H1 (cell line): Measurements from ENCODE around the gene RALGAPA2. TPM values are rescaled to one million over a fixed set of nuclear protein-coding genes. Genes with fewer than 3 reads are reported as not detected.

ENCODE experiments used
- CTCF ChIA-PET: fragments of 300-600 bp; sonication (Branson Sonifier 250); formaldehyde crosslinking; loops from one replicate; lab custom pipeline; 2021; ENCODE audit not compliant: partially characterized antibody; lab: Charles Lee
- POLR2A ChIA-PET: fragments of 300-600 bp; sonication (Branson Sonifier 250); formaldehyde crosslinking; loops from one replicate; lab custom pipeline; 2021; ENCODE audit warnings: inconsistent platforms; ENCODE audit not compliant: partially characterized antibody; lab: Charles Lee
- DNase-seq, 2 experiments: peaks; one replicate each; pipeline versions ENCODE4 v3.0.0 to v3.0.0-alpha.2; 2010 to 2022; ENCODE audit warnings: low spot score in 2 of 2, low read depth in 1 of 2, mixed read lengths in 1 of 2
- FAIRE-seq: peaks from 2 replicates; lab custom pipeline; 2011; peaks lifted over from hg19 to GRCh38; lab: Jason Lieb, UNC
- H2AFZ ChIP-seq: 2 replicates; pipeline ENCODE4 v1.8.1; 2012; ENCODE audit warnings: low read length, inconsistent platforms
- H2AK5ac ChIP-seq: 2 replicates; pipeline ENCODE4 v1.6.1; 2013; ENCODE audit warnings: low read depth, low read length
- H2BK120ac ChIP-seq: replicated peaks from 2 replicates; pipeline ENCODE3; 2013; ENCODE audit warnings: low read depth, low read length, inconsistent platforms
- H2BK12ac ChIP-seq: 2 replicates; pipeline ENCODE4 v1.6.1; 2013; ENCODE audit warnings: low read depth, low read length
- H2BK15ac ChIP-seq: 2 replicates; pipeline ENCODE4 v1.6.1; 2013; ENCODE audit warnings: low read length
- H2BK20ac ChIP-seq: 2 replicates; pipeline ENCODE4 v1.6.1; 2013; ENCODE audit warnings: low read length
- H2BK5ac ChIP-seq: 2 replicates; pipeline ENCODE4 v1.6.1; 2013; ENCODE audit warnings: low read depth, low read length
- H3K14ac ChIP-seq: 2 replicates; pipeline ENCODE4 v1.6.1; 2013; ENCODE audit warnings: inconsistent platforms; ENCODE audit not compliant: insufficient read length
- H3K18ac ChIP-seq: 2 replicates; pipeline ENCODE4 v1.6.1; 2013; ENCODE audit warnings: low read length; ENCODE audit errors: extremely low read depth
- H3K23ac ChIP-seq: 2 replicates; pipeline ENCODE4 v1.6.1; 2013; ENCODE audit warnings: inconsistent platforms; ENCODE audit not compliant: insufficient read length
- H3K23me2 ChIP-seq: 2 replicates; pipeline ENCODE4 v1.6.1; 2013; ENCODE audit warnings: low read depth, low read length
- H3K27ac ChIP-seq: 2 replicates; pipeline ENCODE4 v1.6.1; 2011; ENCODE audit warnings: low read depth, low read length, inconsistent platforms
- H3K27me3 ChIP-seq, 4 experiments: replicated peaks in 1 of 4; 1 replicate in 1 of 4; 2 replicates in 3 of 4; pipeline versions ENCODE4 v1.6.1 to v1.8.1; 2011 to 2013; ENCODE audit warnings: low read length in 3 of 4, mild to moderate bottlenecking in 3 of 4, inconsistent platforms in 2 of 4, mixed read lengths in 2 of 4, moderate library complexity in 1 of 4; ENCODE audit not compliant: control insufficient read depth in 3 of 4, insufficient read depth in 3 of 4; ENCODE audit errors: extremely low read depth in 1 of 4
- H3K36me3 ChIP-seq, 4 experiments: 2 replicates each; pipeline versions ENCODE4 v1.6.1 to v1.8.1; 2011 to 2013; ENCODE audit warnings: mild to moderate bottlenecking in 4 of 4, low read length in 3 of 4, moderate library complexity in 2 of 4, control low read depth in 1 of 4, inconsistent platforms in 1 of 4; ENCODE audit not compliant: insufficient read depth in 4 of 4, control insufficient read depth in 2 of 4
- H3K4ac ChIP-seq: replicated peaks from 2 replicates; pipeline ENCODE3; 2013; ENCODE audit warnings: low read length, low read depth, mixed read lengths, inconsistent platforms; ENCODE audit not compliant: insufficient read length
- H3K4me1 ChIP-seq, 4 experiments: replicated peaks in 1 of 4; 1 replicate in 1 of 4; 2 replicates in 3 of 4; pipeline versions ENCODE4 v1.6.1 to v1.8.1; 2011 to 2013; ENCODE audit warnings: low read length in 3 of 4, inconsistent platforms in 2 of 4, mixed read lengths in 1 of 4; ENCODE audit not compliant: insufficient read depth in 4 of 4, control insufficient read depth in 3 of 4
- H3K4me2 ChIP-seq, 2 experiments: 2 replicates each; pipeline versions ENCODE4 v1.6.1 to v1.8.1; 2011 to 2013; ENCODE audit warnings: low read depth in 2 of 2, low read length in 2 of 2, control low read depth in 1 of 2, inconsistent platforms in 1 of 2, mild to moderate bottlenecking in 1 of 2; ENCODE audit not compliant: insufficient read depth in 1 of 2
- H3K4me3 ChIP-seq, 4 experiments: fragments of 200-600, 300-600 bp in 1 of 4; sonication (generic), shearing (Covaris generic), sonication (Bioruptor Twin) in 1 of 4; 2 replicates each; pipeline versions ENCODE4 v1.5.1 to v1.8.1; 2011 to 2016; ENCODE audit warnings: low read length in 4 of 4, low read depth in 3 of 4, control low read depth in 2 of 4, inconsistent platforms in 2 of 4, mild to moderate bottlenecking in 2 of 4, mixed read lengths in 1 of 4, moderate library complexity in 1 of 4; ENCODE audit not compliant: insufficient read depth in 2 of 4; ENCODE audit errors: extremely low read depth in 1 of 4
- H3K56ac ChIP-seq: replicated peaks from 2 replicates; pipeline ENCODE3; 2013; ENCODE audit warnings: low read depth, mild to moderate bottlenecking, mixed read lengths, low read length, inconsistent platforms; ENCODE audit not compliant: insufficient read length
- H3K79me1 ChIP-seq: 2 replicates; pipeline ENCODE4 v1.6.1; 2013; ENCODE audit warnings: low read depth, low read length, control low read depth
- H3K79me2 ChIP-seq, 2 experiments: 2 replicates each; pipeline versions ENCODE4 v1.6.1 to v1.8.1; 2012 to 2013; ENCODE audit warnings: low read length in 2 of 2, mild to moderate bottlenecking in 2 of 2, inconsistent platforms in 1 of 2; ENCODE audit not compliant: insufficient read depth in 2 of 2, control insufficient read depth in 1 of 2
- H3K9ac ChIP-seq, 4 experiments: replicated peaks in 1 of 4; 1 replicate in 1 of 4; 2 replicates in 3 of 4; pipeline versions ENCODE4 v1.6.1 to v1.8.1; 2011 to 2013; ENCODE audit warnings: low read depth in 3 of 4, low read length in 3 of 4, control low read depth in 2 of 4, mild to moderate bottlenecking in 2 of 4, moderate library complexity in 2 of 4, inconsistent platforms in 1 of 4; ENCODE audit errors: extremely low read depth in 1 of 4
- H3K9me3 ChIP-seq, 2 experiments: 2 replicates each; pipeline versions ENCODE4 v1.6.1 to v1.8.1; 2012 to 2013; ENCODE audit warnings: mild to moderate bottlenecking in 2 of 2, moderate library complexity in 2 of 2, control low read depth in 1 of 2, inconsistent platforms in 1 of 2, low read depth in 1 of 2, low read length in 1 of 2, mixed read lengths in 1 of 2; ENCODE audit not compliant: insufficient read depth in 2 of 2
- H4K20me1 ChIP-seq, 2 experiments: replicated peaks in 1 of 2; 2 replicates each; pipeline versions ENCODE3 to v1.8.1; 2011 to 2013; ENCODE audit warnings: inconsistent platforms in 2 of 2, low read length in 2 of 2, mild to moderate bottlenecking in 1 of 2; ENCODE audit not compliant: insufficient read depth in 2 of 2, control insufficient read depth in 1 of 2
- H4K5ac ChIP-seq: 2 replicates; pipeline ENCODE4 v1.6.1; 2013; ENCODE audit warnings: low read length, low read depth, mixed read lengths, inconsistent platforms; ENCODE audit not compliant: insufficient read length
- H4K8ac ChIP-seq: 2 replicates; pipeline ENCODE4 v1.8.0; 2013; ENCODE audit warnings: mild to moderate bottlenecking, moderate library complexity, low read length, inconsistent platforms; ENCODE audit not compliant: insufficient read depth; ENCODE audit errors: extremely low read depth
- H4K91ac ChIP-seq: replicated peaks from 2 replicates; pipeline ENCODE3; 2013; ENCODE audit warnings: low read length, mixed read lengths, inconsistent platforms; ENCODE audit not compliant: insufficient read length
- BACH1 ChIP-seq: IDR thresholded peaks from 2 replicates; pipeline ENCODE4 v1.6.1; 2012; ENCODE audit warnings: low read length, improper control_type of control experiment
- CHD2 ChIP-seq: IDR thresholded peaks from 2 replicates; pipeline ENCODE4 v1.6.1; 2012; ENCODE audit warnings: low read length, improper control_type of control experiment
- CTCF ChIP-seq, 3 experiments: IDR thresholded peaks; 1 replicate in 2 of 3; 2 replicates in 1 of 3; pipeline versions ENCODE4 v1.5.1 to v1.6.1; 2011; ENCODE audit warnings: low read length in 3 of 3, mild to moderate bottlenecking in 3 of 3, inconsistent platforms in 2 of 3, low read depth in 1 of 3, moderate library complexity in 1 of 3; ENCODE audit not compliant: insufficient read depth in 1 of 3; ENCODE audit errors: control extremely low read depth in 1 of 3
- FOSL1 ChIP-seq: IDR thresholded peaks from 2 replicates; pipeline ENCODE4 v1.6.1; 2011; ENCODE audit warnings: mild to moderate bottlenecking, low read depth, low read length, moderate library complexity; ENCODE audit not compliant: insufficient read depth
- GABPA ChIP-seq: IDR thresholded peaks from 2 replicates; pipeline ENCODE4 v1.6.1; 2011; ENCODE audit warnings: mild to moderate bottlenecking, low read length, moderate library complexity, borderline replicate concordance; ENCODE audit not compliant: insufficient read depth
- MAFK ChIP-seq: IDR thresholded peaks from 2 replicates; pipeline ENCODE4 v1.6.1; 2012; ENCODE audit warnings: low read depth, mild to moderate bottlenecking, improper control_type of control experiment, low read length
- PHF8 ChIP-seq: fragments of 200-600 bp; sonication (generic); conservative IDR thresholded peaks from 2 replicates; pipeline ENCODE4 v1.7.1; 2012; ENCODE audit warnings: low read depth, mild to moderate bottlenecking, inconsistent platforms, low read length, moderate library complexity
- RFX5 ChIP-seq: IDR thresholded peaks from 2 replicates; pipeline ENCODE4 v1.6.1; 2011; ENCODE audit warnings: low read depth, low read length, improper control_type of control experiment, borderline replicate concordance
- SP1 ChIP-seq: IDR thresholded peaks from 2 replicates; pipeline ENCODE4 v1.6.1; 2011; ENCODE audit warnings: low read depth, low read length
- SP2 ChIP-seq: IDR thresholded peaks from 2 replicates; pipeline ENCODE4 v1.6.1; 2012; ENCODE audit warnings: mild to moderate bottlenecking, low read length, inconsistent platforms
- TAF7 ChIP-seq: optimal IDR thresholded peaks from 2 replicates; pipeline ENCODE3; 2011; ENCODE audit warnings: low read depth, mild to moderate bottlenecking, inconsistent platforms, low read length, moderate library complexity, borderline replicate concordance
- WGBS, 2 experiments: shearing (Covaris generic) in 1 of 2; methylation state at CpG; one replicate each; pipeline versions ENCODE4 v1.1.6 to v1.1.7; 2013 to 2015; ENCODE audit warnings: low lambda C conversion rate in 2 of 2, mixed read lengths in 2 of 2, inconsistent platforms in 1 of 2, low coverage in 1 of 2, missing lambda C conversion rate in 1 of 2; ENCODE audit not compliant: insufficient replicate concordance in 2 of 2, insufficient coverage in 1 of 2, insufficient read length in 1 of 2; ENCODE audit errors: extremely low coverage in 1 of 2, missing lambda C conversion rate in 1 of 2; 5-methylcytosine and 5-hydroxymethylcytosine counted together
- polyA plus RNA-seq, 7 experiments: library from polyadenylated mRNA; depleted of rRNA in 3 of 7; stranded (reverse) in 5 of 7; unstranded in 2 of 7; fragments of >200 nt in 5 of 7; fragments of 200-250 nt in 2 of 7; gene quantifications; 1 replicate in 5 of 7; 2 replicates in 1 of 7; 4 replicates in 1 of 7; pipeline versions ENCODE4 v1.2.1 to v1.2.3, GENCODE V29; 2011 to 2013; ENCODE audit warnings: missing spikeins in 2 of 7, mixed read lengths in 2 of 7
- total RNA-seq: library from RNA; stranded (reverse); fragmentation: NEBNext Ultra II Directional; extraction: Animal tissue kit (Norgen Biotek cat#: 25700); gene quantifications from 2 replicates; pipeline ENCODE4 v1.2.1, GENCODE V29; 2021

The RALGAPA2 gene
- total and polyA plus RNA-seq, 2 of the 8 experiments (the other 6 are each of a cell fraction or from before 2014, with no cell fraction given), result 5.1 to 25.5 TPM

- H3K4me2 ChIP-seq, result no peak overlapping the region
- no peak overlapping the region for H3K27ac ChIP-seq
- DNase-seq (no peak), FAIRE-seq (no peak)
- peaks cover 0 to 4% (median 0%) of the 10 kb centered on the region in 4 experiments; a peak in 2 of 7 replicates for H3K4me1 ChIP-seq
- no peak overlapping the region for H3K9ac ChIP-seq
- POLR2A ChIA-PET, result no interaction called here
- no peak overlapping the region for H4K8ac ChIP-seq
- H2AFZ ChIP-seq, result no peak overlapping the region
- no peak overlapping the region for H3K18ac ChIP-seq
- H3K36me3 ChIP-seq, result 0 out of 8 replicates have a peak, but pooled peaks cover 0 to 3% (median 0%) of the 10 kb centered on the region in 4 experiments
- H3K14ac ChIP-seq, result no peak overlapping the region
- no peak overlapping the region for H4K5ac ChIP-seq
- H2AK5ac ChIP-seq, result no peak overlapping the region
- peaks cover 0 to 6% of the 10 kb centered on the region in 2 experiments; a peak in 1 of 4 replicates for H3K79me2 ChIP-seq
- no peak overlapping the region for H2BK12ac ChIP-seq
- H3K56ac ChIP-seq, result peak overlapping the region; percentile 64
- no peak overlapping the region for H2BK5ac ChIP-seq
- H3K23ac ChIP-seq, result no peak overlapping the region
- no peak overlapping the region for H2BK20ac ChIP-seq
- peaks cover 0 to 2% of the 10 kb centered on the region in 2 experiments for H4K20me1 ChIP-seq
- CTCF ChIA-PET, result interaction anchor here (0.7 to 0.8 kb wide), 2 partner anchors 108 to 147 kb away, joined by 3 read pairs; no protein-coding TSS in a partner anchor
- H3K23me2 ChIP-seq, result no peaks in the 10 kb centered on the region
- H3K4ac ChIP-seq, result no peak overlapping the region
- no peak overlapping the region for H2BK15ac ChIP-seq
- H4K91ac ChIP-seq, result no peak overlapping the region
- H3K27me3 ChIP-seq, result no peaks in the 10 kb centered on the region
- H3K79me1 ChIP-seq, result no peaks in the 10 kb centered on the region; the same call in 1 of the 2 replicates
- WGBS, 2 experiments, result 87% methylated on average over 3 of the region's 3 CpGs; no CpG with 5 or more reads in 1 of the 2 experiments
- H3K9me3 ChIP-seq, result no peaks in the 10 kb centered on the region
- no peak overlapping the region for H2BK120ac ChIP-seq
- H3K4me3 ChIP-seq, result no peak overlapping the region
- TF ChIP-seq PHF8 (no peak), BACH1 (no peak), RFX5 (no peak), TAF7 (no peak), SP1 (no peak), FOSL1 (no peak), MAFK (no peak), GABPA (no peak), SP2 (no peak), CTCF (IDR thresholded peaks at IDR 0.05; ENCODE audit: control extremely low read depth in 1 of 3, insufficient read depth in 1 of 3, low read depth in 1 of 3, low read length in 3 of 3) (no peak), CHD2 (no peak)
These were observed 35.3 kb downstream of the RALGAPA2 start for GRCh38 chr20:20677186-20677585.
